GM12892 (cell line): ENCODE measurements around the gene SDK1.

Experiments used
- POLR2A ChIP-seq: IDR thresholded peaks from 2 replicates; pipeline ENCODE4 v1.6.1; 2011; ENCODE audit warnings: low read depth, low read length, control low read depth
- POLR2AphosphoS5 ChIP-seq: IDR thresholded peaks from 2 replicates; pipeline ENCODE4 v1.6.1; 2011; ENCODE audit warnings: low read depth, low read length, control low read depth
- TAF1 ChIP-seq: IDR thresholded peaks from 2 replicates; pipeline ENCODE4 v1.6.1; 2011; ENCODE audit warnings: low read depth, mild to moderate bottlenecking, control low read depth, low read length, borderline replicate concordance

DNA sequence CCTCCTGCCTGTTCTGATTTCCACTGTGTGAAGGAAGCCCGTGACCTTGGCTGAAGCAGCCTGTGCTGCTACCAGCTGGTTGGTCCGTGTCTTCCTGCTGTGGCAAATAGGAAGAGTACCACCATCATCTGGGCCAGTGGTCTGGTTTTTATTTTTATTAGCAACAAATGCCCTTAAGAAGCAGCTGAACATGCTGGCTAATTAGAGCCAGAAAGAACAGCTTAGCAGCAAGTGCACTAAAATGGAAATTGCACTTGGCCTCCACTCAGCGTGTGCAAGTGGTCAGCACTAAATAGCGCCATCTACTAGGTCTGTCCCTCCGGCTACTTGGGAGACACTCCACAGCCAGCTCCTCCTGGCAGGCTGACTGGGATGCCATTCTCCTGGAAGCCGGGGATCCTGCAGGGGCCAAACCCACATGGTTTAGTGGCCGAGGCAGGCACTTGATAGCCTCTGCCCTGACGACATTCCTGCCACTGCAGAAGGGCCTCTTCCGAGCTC, 690.7 kb downstream of the SDK1 start:
- TF ChIP-seq POLR2A, result no peak
- no peak for TF ChIP-seq POLR2AphosphoS5
- no peak for TF ChIP-seq TAF1
